ENCODE results near the gene DDX1.

- TF ChIP-seq POLR2A (IDR thresholded peaks at IDR 0.05; ENCODE audit: low read length) (no peak), GATA1 (IDR thresholded peaks at IDR 0.05; ENCODE audit: low read depth, low read length) (no peak)
These were observed 18.8 kb downstream of the DDX1 start for GRCh38 chr2:15610430-15610952.
